Naive thymus-derived CD8-positive, alpha-beta T cell (primary cell): Measurements from ENCODE around the gene TICRR. TPM values are rescaled to one million over a fixed set of nuclear protein-coding genes. Genes with fewer than 3 reads are reported as not detected.

Experiments used
- ATAC-seq, 2 donors: fragments of 150-1000 bp; cut with Tn5 transposase in 1 of 2; sonication (Bioruptor Pico), chemical (Tn5 transposase) in 1 of 2; 1 replicate in 1 of 2; 2 replicates in 1 of 2; pipeline ENCODE4 v1.10.0; 2021; ENCODE audit warnings: mild to moderate bottlenecking in 2 of 2, moderate library complexity in 2 of 2
- POLR2A ChIA-PET: fragments of 350-600 bp; sonication (Branson Sonifier 250); formaldehyde crosslinking; loops from one replicate; lab custom pipeline; 2021; ENCODE audit warnings: antibody characterized with exemption; lab: Charles Lee
- DNase-seq, 10 donors: peaks; one replicate each; pipeline versions ENCODE4 v3.0.0 to v3.0.0-alpha.2; 2020 to 2022
- H3K27ac Mint-ChIP-seq, 10 donors: one replicate each; pipeline ENCODE4 v1.8.0; 2020 to 2022; ENCODE audit warnings: mild to moderate bottlenecking in 10 of 10, mixed read lengths in 10 of 10, moderate library complexity in 4 of 10, inconsistent platforms in 1 of 10
- H3K27me3 Mint-ChIP-seq, 5 donors: one replicate each; pipeline ENCODE4 v1.8.0; 2021 to 2022; ENCODE audit warnings: mixed read lengths in 5 of 5
- H3K36me3 Mint-ChIP-seq, 3 donors: one replicate each; pipeline ENCODE4 v1.8.0; 2020 to 2022; ENCODE audit warnings: mixed read lengths in 3 of 3, mild to moderate bottlenecking in 2 of 3, inconsistent platforms in 1 of 3
- H3K4me1 Mint-ChIP-seq, 4 donors: one replicate each; pipeline ENCODE4 v1.8.0; 2021 to 2022; ENCODE audit warnings: mixed read lengths in 4 of 4
- H3K4me3 Mint-ChIP-seq, 10 donors: one replicate each; pipeline ENCODE4 v1.8.0; 2020 to 2022; ENCODE audit warnings: mild to moderate bottlenecking in 10 of 10, mixed read lengths in 10 of 10, moderate library complexity in 6 of 10, inconsistent platforms in 1 of 10
- H3K9me3 Mint-ChIP-seq, 9 donors: one replicate each; pipeline ENCODE4 v1.8.0; 2020 to 2022; ENCODE audit warnings: mixed read lengths in 9 of 9, mild to moderate bottlenecking in 3 of 9, inconsistent platforms in 1 of 9, moderate library complexity in 1 of 9
- polyA plus RNA-seq, 3 donors: library from polyadenylated mRNA; unstranded; fragments of 300-500 nt; fragmentation: Illumina TruSeq; gene quantifications; one replicate each; pipeline ENCODE4 v1.2.3, GENCODE V29; 2021
- total RNA-seq, 8 experiments: library from RNA in 2 of 8; stranded (reverse) in 2 of 8; gene quantifications; one replicate each; pipeline ENCODE4 v1.2.3 and lab custom pipeline; 2021 to 2026

TICRR gene
- total and polyA plus RNA-seq, 5 experiments from 2014 or later = 0.05 to 0.16 TPM; not detected in 3

DNA sequence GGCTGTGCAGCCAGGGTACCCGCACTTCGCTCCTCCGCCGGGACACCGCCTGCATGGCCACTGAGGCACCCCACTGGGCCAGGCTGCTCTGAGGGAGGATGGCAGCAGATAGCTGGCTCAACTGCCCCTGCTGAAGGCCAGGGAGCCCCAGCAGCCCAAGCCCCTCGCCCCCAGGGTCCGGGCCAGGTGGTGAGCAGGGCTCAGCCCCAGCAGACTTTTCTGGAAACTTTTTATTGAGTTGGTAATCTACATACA is 92.4 kb downstream of the TICRR start:
- Mint-ChIP-seq H3K27ac (no peak overlapping the region), H3K9me3 (no peaks in the 10 kb centered on the region), H3K4me3 (no peak overlapping the region), H3K27me3 (peaks cover 8 to 41% (median 22%) of the 10 kb centered on the region in 5 donors), H3K4me1 (peaks cover 4 to 10% (median 8%) of the 10 kb centered on the region in 4 donors), H3K36me3 (no peaks in the 10 kb centered on the region)
- no peak for ATAC-seq
- no peak for DNase-seq
- POLR2A ChIA-PET = no interaction called here

DNA sequence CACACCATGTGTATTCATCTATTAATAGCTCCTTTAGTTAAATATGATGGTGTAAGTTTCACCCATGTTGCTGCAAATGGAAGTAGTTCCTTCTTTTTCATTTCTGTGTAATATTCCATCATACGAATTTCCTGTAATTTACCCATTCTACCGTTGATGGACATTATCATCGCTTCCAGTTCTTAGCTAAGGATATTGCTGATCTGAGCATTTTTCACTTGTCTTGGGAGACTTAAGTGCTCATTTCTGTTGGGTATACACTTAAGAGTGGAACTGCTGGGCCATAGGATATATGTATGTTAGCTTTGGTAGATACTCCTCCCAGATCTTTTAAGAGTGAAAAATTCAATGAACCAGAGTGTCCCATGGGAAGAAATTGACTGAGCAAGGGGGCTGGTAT is 92.9 kb downstream of the TICRR start:
- DNase-seq (no peak), ATAC-seq (no peak)
- H3K27me3 Mint-ChIP-seq = peaks cover 8 to 38% (median 19%) of the 10 kb centered on the region in 5 donors
- peaks cover 0 to 3% (median 0%) of the 10 kb centered on the region in 3 donors for H3K36me3 Mint-ChIP-seq
- no peak overlapping the region for H3K4me3 Mint-ChIP-seq
- H3K4me1 Mint-ChIP-seq = peaks cover 4 to 10% (median 8%) of the 10 kb centered on the region in 4 donors
- POLR2A ChIA-PET = no interaction called here
- no peak overlapping the region for H3K27ac Mint-ChIP-seq
- H3K9me3 Mint-ChIP-seq = no peaks in the 10 kb centered on the region

DNA sequence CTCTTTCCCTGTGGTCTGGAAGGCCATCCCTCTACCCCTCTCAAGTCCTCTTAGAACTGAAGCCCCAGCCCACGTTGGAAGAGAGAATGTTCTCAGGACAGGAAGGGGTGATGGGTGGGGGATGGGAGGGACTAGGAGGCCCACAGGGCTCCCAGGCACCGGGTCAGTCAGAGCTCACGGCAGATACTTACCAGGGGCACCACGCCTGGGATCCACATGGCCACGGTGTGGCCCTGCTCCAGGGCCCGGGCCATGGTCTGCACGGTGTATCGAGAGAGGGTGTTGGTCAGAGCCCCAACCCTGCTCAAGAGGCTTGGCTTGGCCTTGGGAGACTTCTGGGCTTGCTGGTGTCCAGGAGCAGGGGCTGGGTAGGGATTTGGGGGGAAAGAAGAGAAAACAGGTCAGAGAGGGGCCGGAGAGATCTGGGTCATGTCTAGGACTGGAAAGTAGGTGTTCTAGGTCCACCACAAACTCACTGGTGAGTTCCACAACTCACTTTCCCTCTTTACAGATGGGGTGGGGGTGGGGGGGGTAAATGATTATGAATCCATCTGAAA is 94.1 kb downstream of the TICRR start:
- POLR2A ChIA-PET = no interaction called here
- H3K4me1 Mint-ChIP-seq = peaks cover 4 to 10% (median 7%) of the 10 kb centered on the region in 4 donors
- H3K9me3 Mint-ChIP-seq = no peaks in the 10 kb centered on the region
- no peak overlapping the region for H3K4me3 Mint-ChIP-seq
- no peak for ATAC-seq
- no peak for DNase-seq
- H3K27me3 Mint-ChIP-seq = peaks cover 6 to 32% (median 19%) of the 10 kb centered on the region in 5 donors
- no peak overlapping the region for H3K27ac Mint-ChIP-seq
- H3K36me3 Mint-ChIP-seq = peaks cover 0 to 3% (median 0%) of the 10 kb centered on the region in 3 donors

DNA sequence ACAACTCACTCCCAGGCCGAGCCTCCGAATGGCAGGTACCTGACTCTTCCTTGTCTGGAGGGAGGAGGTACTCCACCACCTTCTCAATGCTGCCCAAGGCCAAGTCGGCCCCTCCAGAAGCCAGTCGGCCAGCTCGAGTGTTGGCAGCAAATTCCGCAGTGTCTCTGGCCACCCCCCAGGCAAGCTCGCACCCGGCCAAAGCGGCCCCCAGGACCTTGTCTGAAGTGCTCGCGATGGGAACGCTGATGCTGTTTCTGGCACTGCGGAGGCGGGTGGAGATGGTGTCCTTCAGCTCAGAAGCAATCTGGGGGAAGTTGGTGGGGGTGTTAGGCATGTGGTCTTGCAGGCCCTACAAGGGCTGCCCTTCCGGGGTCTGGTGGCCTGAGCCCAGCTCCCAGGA is 94.7 kb downstream of the TICRR start:
- H3K4me1 Mint-ChIP-seq = peaks cover 1 to 8% (median 3%) of the 10 kb centered on the region in 4 donors
- no peak for ATAC-seq

DNA sequence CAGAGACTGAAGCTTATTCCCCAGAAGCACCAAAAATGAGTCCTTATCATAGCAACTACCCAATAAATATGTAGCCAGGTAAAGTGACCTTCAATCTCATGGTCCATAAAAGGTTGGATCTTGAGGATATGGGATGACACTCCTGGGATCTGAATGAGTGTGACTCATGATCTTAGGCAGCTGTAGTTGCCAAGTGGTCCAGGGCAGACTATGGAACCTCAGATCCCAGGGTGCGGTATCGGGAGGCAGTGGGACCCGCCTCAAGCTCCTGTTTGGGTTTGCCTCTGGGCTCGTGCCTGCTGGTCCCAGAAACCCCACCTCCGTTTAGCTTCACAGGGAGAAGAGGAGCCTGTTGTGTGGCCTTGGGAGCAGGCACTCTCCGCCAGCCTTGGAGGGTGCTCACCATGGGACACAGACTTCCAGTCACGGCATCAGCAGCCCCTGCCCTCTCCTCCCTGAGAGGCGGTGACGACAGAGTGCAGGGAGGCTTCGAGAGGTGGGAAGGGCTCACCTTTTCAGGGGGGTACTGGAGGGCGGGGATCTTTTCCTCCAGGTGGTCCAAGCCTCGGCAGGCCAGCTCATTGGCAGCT is 95.8 kb downstream of the TICRR start:
- H3K36me3 Mint-ChIP-seq = peaks cover 0 to 3% (median 0%) of the 10 kb centered on the region in 3 donors
- peaks cover 0 to 5% (median 2%) of the 10 kb centered on the region in 4 donors for H3K4me1 Mint-ChIP-seq
- no peaks in the 10 kb centered on the region for H3K9me3 Mint-ChIP-seq
- DNase-seq (no peak), ATAC-seq (no peak)
- H3K27ac Mint-ChIP-seq = no peak overlapping the region
- H3K27me3 Mint-ChIP-seq = peaks cover 0 to 24% (median 12%) of the 10 kb centered on the region in 5 donors
- no peak overlapping the region for H3K4me3 Mint-ChIP-seq
- POLR2A ChIA-PET = no interaction called here

More for the DNA sequence above, 94.7 kb downstream of the TICRR start:
- DNase-seq = no peak
- Mint-ChIP-seq H3K27ac (no peak overlapping the region), H3K36me3 (peaks cover 0 to 3% (median 0%) of the 10 kb centered on the region in 3 donors), H3K4me3 (no peak overlapping the region), H3K9me3 (no peaks in the 10 kb centered on the region), H3K27me3 (peaks cover 1 to 26% (median 14%) of the 10 kb centered on the region in 5 donors)
- POLR2A ChIA-PET = no interaction called here

DNA sequence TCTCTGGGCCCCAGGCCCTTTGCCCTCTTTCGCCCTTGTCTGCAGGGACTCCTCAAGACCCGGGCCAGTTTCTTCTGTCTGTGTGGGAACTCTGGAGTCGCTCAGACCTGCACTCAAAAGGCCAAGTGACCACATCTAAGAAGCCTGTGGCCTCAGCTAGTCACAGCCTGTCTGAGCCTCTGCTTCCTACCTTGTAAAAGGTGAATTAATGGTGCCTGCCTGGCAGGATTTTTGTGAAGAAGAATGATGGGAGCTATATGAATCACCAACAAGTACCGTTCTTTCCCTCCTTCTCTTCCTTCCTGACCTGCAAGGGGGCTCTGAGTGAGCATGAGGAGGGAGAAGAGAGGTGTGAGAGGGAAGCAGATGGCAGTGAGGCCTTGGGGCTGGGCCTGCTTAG is 96.4 kb downstream of the TICRR start:
- Mint-ChIP-seq H3K4me3 (no peak overlapping the region), H3K4me1 (peaks cover 0 to 5% (median 2%) of the 10 kb centered on the region in 4 donors), H3K9me3 (no peaks in the 10 kb centered on the region), H3K27me3 (peaks cover 0 to 18% (median 9%) of the 10 kb centered on the region in 5 donors), H3K27ac (peak overlapping the region in 1 of 10 donors; percentile 65), H3K36me3 (peaks cover 0 to 3% (median 0%) of the 10 kb centered on the region in 3 donors)
- POLR2A ChIA-PET = no interaction called here
- DNase-seq (no peak), ATAC-seq (no peak)

DNA sequence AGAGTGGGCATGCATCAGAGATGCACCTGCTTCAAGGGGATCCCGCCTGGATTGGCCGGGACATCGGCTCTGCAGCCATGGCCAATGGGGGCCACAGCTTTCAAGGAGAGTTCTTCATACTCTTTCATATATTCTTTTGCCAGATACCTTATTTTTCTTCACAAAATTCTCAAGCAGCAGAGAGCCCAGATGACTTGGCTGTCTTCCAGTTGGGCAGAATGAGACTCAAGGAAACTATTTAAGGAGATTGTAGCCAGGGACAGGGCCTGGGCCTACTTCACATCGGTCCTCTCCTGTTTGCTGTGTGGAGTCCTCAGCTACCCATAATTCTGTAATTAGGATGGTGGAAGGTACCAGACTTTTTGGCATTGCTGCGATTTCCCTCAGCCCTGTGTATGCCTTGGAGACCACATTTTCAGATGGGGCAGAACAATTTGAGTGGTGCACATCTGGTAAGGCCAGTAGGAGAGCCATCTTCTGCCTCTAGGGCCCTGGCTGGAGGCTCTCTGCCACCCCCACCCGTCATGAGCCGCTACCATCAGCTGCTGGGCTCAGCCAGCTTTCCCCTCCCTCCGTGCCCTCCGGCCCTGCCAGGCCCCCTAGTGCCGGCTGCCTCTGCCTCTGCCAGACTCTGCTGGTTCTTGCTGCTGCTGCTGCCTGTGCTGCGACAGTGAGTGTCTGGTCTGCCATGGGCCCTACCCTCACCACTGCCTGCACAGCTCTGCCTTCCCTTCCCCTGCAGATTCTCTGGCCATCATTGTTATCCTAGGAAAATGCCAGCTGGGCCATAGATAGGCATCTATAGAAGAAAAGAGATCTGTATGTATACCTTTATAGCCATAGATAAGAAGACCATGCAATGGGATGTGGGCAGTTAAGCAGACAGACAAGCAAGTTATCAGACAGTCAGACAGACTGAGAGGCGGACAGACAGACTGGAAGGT is 97.2 kb downstream of the TICRR start:
- H3K27ac Mint-ChIP-seq = peak overlapping the region in 1 of 10 donors; percentile 51
- DNase-seq (no peak), ATAC-seq (no peak)
- H3K4me1 Mint-ChIP-seq = peaks cover 0 to 5% (median 2%) of the 10 kb centered on the region in 4 donors
- H3K9me3 Mint-ChIP-seq = no peaks in the 10 kb centered on the region
- peaks cover 0 to 3% (median 0%) of the 10 kb centered on the region in 3 donors for H3K36me3 Mint-ChIP-seq
- H3K27me3 Mint-ChIP-seq = peaks cover 0 to 11% (median 7%) of the 10 kb centered on the region in 5 donors
- peak overlapping the region in 1 of 10 donors; percentile 33 for H3K4me3 Mint-ChIP-seq
- POLR2A ChIA-PET = no interaction called here

DNA sequence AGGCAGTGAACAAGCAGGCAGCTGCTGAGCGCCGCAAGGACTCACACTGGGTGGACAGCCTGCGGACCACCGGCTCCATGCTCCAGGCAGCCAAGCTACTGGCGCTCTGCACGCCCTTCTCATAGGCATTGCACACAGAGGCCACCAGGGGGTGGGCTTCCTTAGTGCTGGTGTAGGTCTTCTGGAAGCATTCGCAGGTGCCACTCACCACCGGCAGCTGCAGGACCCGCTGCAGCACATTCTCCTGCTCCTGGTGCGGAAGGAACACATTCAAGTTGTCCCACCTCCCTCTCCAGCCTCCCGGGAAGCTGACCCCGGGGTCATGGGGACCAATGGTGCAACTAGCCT is 97.9 kb downstream of the TICRR start:
- POLR2A ChIA-PET = no interaction called here
- H3K4me3 Mint-ChIP-seq = no peak overlapping the region
- peaks cover 0 to 3% (median 0%) of the 10 kb centered on the region in 3 donors for H3K36me3 Mint-ChIP-seq
- peaks cover 0 to 5% (median 2%) of the 10 kb centered on the region in 4 donors for H3K4me1 Mint-ChIP-seq
- no peak for ATAC-seq
- H3K9me3 Mint-ChIP-seq = no peaks in the 10 kb centered on the region
- H3K27ac Mint-ChIP-seq = no peak overlapping the region
- peaks cover 0 to 5% (median under 1%) of the 10 kb centered on the region in 5 donors for H3K27me3 Mint-ChIP-seq
- DNase-seq = no peak

DNA sequence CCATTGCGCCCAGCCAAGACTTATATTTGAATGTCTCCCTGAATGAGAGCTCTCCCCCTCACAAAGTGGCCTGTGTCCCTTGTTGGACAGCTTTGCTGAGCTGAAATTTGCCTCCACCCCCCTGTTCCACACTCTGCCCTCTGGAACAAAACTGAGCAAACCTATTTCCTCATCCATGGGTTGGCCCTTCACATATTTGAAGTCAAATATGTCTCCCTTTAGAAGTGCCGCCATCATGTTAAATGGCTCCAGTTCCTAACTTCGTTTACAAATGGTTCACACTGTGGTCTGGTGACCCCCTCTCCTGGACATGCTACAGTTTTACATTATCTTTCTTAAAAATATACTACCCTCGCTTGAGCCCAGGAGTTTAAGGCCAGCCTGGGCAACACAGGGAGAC is 99.3 kb downstream of the TICRR start:
- DNase-seq (no peak), ATAC-seq (no peak)
- Mint-ChIP-seq H3K4me1 (peaks cover 0 to 5% (median 2%) of the 10 kb centered on the region in 4 donors), H3K27ac (no peak overlapping the region), H3K4me3 (no peak overlapping the region), H3K36me3 (peaks cover 0 to 3% (median 0%) of the 10 kb centered on the region in 3 donors), H3K27me3 (peaks cover 0 to 4% (median 0%) of the 10 kb centered on the region in 5 donors), H3K9me3 (no peaks in the 10 kb centered on the region)
- POLR2A ChIA-PET = no interaction called here

DNA sequence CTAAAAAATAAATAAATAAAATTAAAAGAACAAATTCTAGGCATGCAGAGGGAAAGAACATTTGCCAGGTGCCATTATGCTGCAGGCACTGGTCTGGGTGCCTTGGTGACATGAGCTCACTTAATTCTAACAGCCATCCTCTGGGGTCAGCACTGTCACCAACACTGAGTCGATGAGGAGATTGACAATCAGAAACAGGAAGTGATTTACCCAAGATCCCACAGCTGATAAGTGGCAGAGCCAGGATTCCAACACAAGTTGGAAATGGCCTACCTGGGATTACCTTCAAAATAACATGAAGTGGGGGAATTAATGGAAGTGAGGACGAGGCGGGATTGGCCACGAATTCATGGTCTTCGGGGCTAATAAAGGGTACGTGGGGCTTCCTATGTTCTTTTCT is 100.3 kb downstream of the TICRR start:
- Mint-ChIP-seq H3K4me3 (no peak overlapping the region), H3K27ac (no peak overlapping the region), H3K36me3 (peaks cover 0 to 5% (median 0%) of the 10 kb centered on the region in 3 donors), H3K27me3 (peaks cover 0 to 4% (median 0%) of the 10 kb centered on the region in 5 donors), H3K9me3 (no peaks in the 10 kb centered on the region), H3K4me1 (peaks cover 0 to 5% (median 2%) of the 10 kb centered on the region in 4 donors)
- no peak for DNase-seq
- POLR2A ChIA-PET = no interaction called here
- ATAC-seq = no peak

DNA sequence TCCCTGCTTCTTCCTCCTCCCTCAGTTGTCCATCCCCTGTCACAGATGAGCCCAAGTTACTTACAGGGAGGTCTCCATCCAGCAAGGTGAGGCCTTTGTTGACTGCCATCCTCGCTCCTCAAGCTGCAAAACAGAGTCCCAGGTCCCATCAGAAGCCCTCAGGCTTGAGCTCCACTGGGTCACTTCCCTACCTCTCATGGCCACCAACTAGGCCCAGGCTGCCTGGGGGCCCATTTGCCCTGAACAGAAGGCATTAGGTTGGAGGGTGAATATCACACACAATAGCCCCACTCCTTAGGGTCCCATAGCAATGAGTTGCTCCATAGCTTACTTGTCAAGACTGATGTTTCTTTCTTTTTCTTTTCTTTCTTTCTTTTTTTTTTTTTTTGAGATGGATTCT is 102.1 kb downstream of the TICRR start:
- ATAC-seq (no peak), DNase-seq (no peak)
- H3K4me3 Mint-ChIP-seq = no peak overlapping the region
- no peaks in the 10 kb centered on the region for H3K4me1 Mint-ChIP-seq
- peaks cover 0 to 11% (median 6%) of the 10 kb centered on the region in 3 donors for H3K36me3 Mint-ChIP-seq
- H3K9me3 Mint-ChIP-seq = no peaks in the 10 kb centered on the region
- H3K27me3 Mint-ChIP-seq = peaks cover 0 to 4% (median 0%) of the 10 kb centered on the region in 5 donors
- POLR2A ChIA-PET = no interaction called here
- no peak overlapping the region for H3K27ac Mint-ChIP-seq
